DOHH2 (cell line): ENCODE data around the gene ALKBH8.
"Not testable (repeated sequence)": the region's sequence is repeated elsewhere in the genome, so short reads cannot be mapped to it uniquely, and the experiment has no call there.

Experiments
- H3F3A ChIP-seq: fragments of 200-600 bp; sonication (generic), shearing (Covaris generic); 2 replicates; pipeline ENCODE4 v1.6.0; 2016; ENCODE audit warnings: antibody characterized with exemption, mild to moderate bottlenecking; ENCODE audit not compliant: control insufficient read depth, insufficient read depth
- H3K27ac ChIP-seq: fragments of 200-600 bp; sonication (generic); 2 replicates; pipeline ENCODE4 v1.5.1; 2014; ENCODE audit warnings: low read depth, mild to moderate bottlenecking, low read length, moderate library complexity
- H3K27me3 ChIP-seq: fragments of 200-600 bp; sonication (generic); 2 replicates; pipeline ENCODE4 v1.6.1; 2014; ENCODE audit warnings: mild to moderate bottlenecking, low read length, mixed read lengths; ENCODE audit not compliant: control insufficient read depth
- H3K36me3 ChIP-seq: fragments of 200-600 bp; sonication (generic); 2 replicates; pipeline ENCODE4 v1.6.1; 2014; ENCODE audit warnings: mild to moderate bottlenecking, low read length, moderate library complexity, mixed read lengths; ENCODE audit not compliant: control insufficient read depth
- H3K4me1 ChIP-seq: fragments of 200-600 bp; sonication (generic); 2 replicates; pipeline ENCODE4 v1.6.1; 2014; ENCODE audit warnings: mild to moderate bottlenecking, low read length, mixed read lengths; ENCODE audit not compliant: control insufficient read depth
- H3K4me2 ChIP-seq: fragments of 200-600 bp; sonication (generic); 2 replicates; pipeline ENCODE4 v1.6.0; 2014; ENCODE audit warnings: mild to moderate bottlenecking, low read length, moderate library complexity
- H3K4me3 ChIP-seq: fragments of 200-600 bp; sonication (generic); 2 replicates; pipeline ENCODE4 v1.5.1; 2014; ENCODE audit warnings: mild to moderate bottlenecking, low read length, mixed read lengths
- H3K79me2 ChIP-seq: fragments of 200-600 bp; sonication (generic); 2 replicates; pipeline ENCODE4 v1.6.1; 2014; ENCODE audit warnings: mild to moderate bottlenecking, low read length, mixed read lengths; ENCODE audit not compliant: control insufficient read depth
- H3K9me2 ChIP-seq: fragments of 200-600 bp; sonication (generic); replicated peaks from 2 replicates; pipeline ENCODE4 v1.6.1; 2014; ENCODE audit warnings: mild to moderate bottlenecking, low read length, mixed read lengths; ENCODE audit not compliant: control insufficient read depth
- H3K9me3 ChIP-seq: fragments of 200-600 bp; sonication (generic); 2 replicates; pipeline ENCODE4 v1.6.1; 2014; ENCODE audit warnings: antibody characterized with exemption, low read length, mixed read lengths; ENCODE audit not compliant: control insufficient read depth, insufficient read depth
- H4K20me1 ChIP-seq: fragments of 200-600 bp; sonication (generic); 2 replicates; pipeline ENCODE4 v1.6.0; 2014; ENCODE audit warnings: low read depth, mild to moderate bottlenecking, antibody characterized with exemption, low read length, moderate library complexity; ENCODE audit not compliant: control insufficient read depth, insufficient read depth
- EZH2phosphoT487 ChIP-seq: fragments of 200-600 bp; sonication (generic); IDR thresholded peaks from 2 replicates; pipeline ENCODE4 v1.6.1; 2017; ENCODE audit warnings: borderline replicate concordance, mild to moderate bottlenecking, antibody characterized with exemption, low read length, moderate library complexity, mixed read lengths
- TF ChIP-seq, protein P1 (sequence below): fragments of 200-600 bp; sonication (generic); IDR thresholded peaks from one replicate; pipeline ENCODE4 v1.5.1; 2014; ENCODE audit warnings: antibody characterized with exemption, mild to moderate bottlenecking, low read depth, low read length; ENCODE audit not compliant: poor library complexity, severe bottlenecking

ALKBH8 gene

DNA sequence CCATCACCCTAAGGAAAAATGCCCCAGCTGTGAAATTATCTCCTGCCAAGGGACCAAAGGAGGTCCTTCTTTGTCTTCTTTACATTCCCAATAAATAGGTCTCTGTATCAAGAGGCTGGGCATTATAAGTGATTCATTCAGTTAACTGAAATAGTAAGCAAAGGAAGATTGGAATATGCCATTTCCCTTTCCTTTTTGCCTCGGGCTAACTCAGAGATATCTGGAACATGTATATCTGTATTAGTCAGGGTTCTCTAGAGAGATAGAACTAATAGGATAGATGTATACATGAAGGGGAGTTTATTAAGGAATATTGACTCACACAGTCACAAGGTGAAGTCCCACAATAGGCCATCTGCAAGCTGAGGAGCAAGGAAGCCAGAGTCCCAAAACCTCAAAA lies 92.6 kb downstream of the ALKBH8 start:
- Histone ChIP-seq H3K4me2 (no peak overlapping the region), H4K20me1 (no peaks in the 10 kb centered on the region), H3K36me3 (no peaks in the 10 kb centered on the region), H3K4me1 (no peaks in the 10 kb centered on the region), H3K4me3 (no peak overlapping the region), H3K79me2 (no peaks in the 10 kb centered on the region), H3F3A (no peaks in the 10 kb centered on the region), H3K9me2 (no peaks in the 10 kb centered on the region), H3K27ac (no peak overlapping the region), H3K9me3 (no peaks in the 10 kb centered on the region), H3K27me3 (peaks cover 18% of the 10 kb centered on the region; the same call in 1 of the 2 replicates)
- TF ChIP-seq, protein P1, sequence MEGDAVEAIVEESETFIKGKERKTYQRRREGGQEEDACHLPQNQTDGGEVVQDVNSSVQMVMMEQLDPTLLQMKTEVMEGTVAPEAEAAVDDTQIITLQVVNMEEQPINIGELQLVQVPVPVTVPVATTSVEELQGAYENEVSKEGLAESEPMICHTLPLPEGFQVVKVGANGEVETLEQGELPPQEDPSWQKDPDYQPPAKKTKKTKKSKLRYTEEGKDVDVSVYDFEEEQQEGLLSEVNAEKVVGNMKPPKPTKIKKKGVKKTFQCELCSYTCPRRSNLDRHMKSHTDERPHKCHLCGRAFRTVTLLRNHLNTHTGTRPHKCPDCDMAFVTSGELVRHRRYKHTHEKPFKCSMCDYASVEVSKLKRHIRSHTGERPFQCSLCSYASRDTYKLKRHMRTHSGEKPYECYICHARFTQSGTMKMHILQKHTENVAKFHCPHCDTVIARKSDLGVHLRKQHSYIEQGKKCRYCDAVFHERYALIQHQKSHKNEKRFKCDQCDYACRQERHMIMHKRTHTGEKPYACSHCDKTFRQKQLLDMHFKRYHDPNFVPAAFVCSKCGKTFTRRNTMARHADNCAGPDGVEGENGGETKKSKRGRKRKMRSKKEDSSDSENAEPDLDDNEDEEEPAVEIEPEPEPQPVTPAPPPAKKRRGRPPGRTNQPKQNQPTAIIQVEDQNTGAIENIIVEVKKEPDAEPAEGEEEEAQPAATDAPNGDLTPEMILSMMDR, result no peak
- no peak for TF ChIP-seq EZH2phosphoT487

DNA sequence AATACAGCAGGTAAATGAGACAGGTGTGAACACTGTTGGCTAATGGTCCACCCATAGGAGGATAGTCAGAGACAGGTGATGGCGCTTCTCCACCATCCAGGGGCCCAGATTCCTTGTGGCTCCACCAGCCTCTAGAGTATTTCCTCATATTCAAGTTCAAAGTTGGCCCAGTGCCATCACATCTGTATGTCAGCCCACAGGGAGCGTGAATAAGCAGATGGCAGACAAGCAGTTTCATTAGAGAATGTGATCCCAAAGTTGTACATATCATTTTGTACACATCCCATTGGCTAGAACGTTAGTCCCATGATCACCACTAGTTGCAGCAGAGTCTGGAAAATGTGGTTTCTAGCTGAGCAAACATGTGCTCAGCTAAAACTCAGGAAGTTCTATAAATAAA lies 96.9 kb downstream of the ALKBH8 start:
- H4K20me1 ChIP-seq, result no peaks in the 10 kb centered on the region
- no peaks in the 10 kb centered on the region for H3F3A ChIP-seq
- H3K4me1 ChIP-seq, result no peaks in the 10 kb centered on the region
- H3K4me3 ChIP-seq, result no peak overlapping the region
- no peaks in the 10 kb centered on the region for H3K9me3 ChIP-seq
- H3K4me2 ChIP-seq, result no peak overlapping the region
- no peak overlapping the region for H3K27ac ChIP-seq
- TF ChIP-seq, protein P1, result no peak
- TF ChIP-seq EZH2phosphoT487, result no peak
- H3K9me2 ChIP-seq, result no peaks in the 10 kb centered on the region
- H3K27me3 ChIP-seq, result peaks cover 1% of the 10 kb centered on the region; the same call in 1 of the 2 replicates
- H3K36me3 ChIP-seq, result no peaks in the 10 kb centered on the region
- no peaks in the 10 kb centered on the region for H3K79me2 ChIP-seq

DNA sequence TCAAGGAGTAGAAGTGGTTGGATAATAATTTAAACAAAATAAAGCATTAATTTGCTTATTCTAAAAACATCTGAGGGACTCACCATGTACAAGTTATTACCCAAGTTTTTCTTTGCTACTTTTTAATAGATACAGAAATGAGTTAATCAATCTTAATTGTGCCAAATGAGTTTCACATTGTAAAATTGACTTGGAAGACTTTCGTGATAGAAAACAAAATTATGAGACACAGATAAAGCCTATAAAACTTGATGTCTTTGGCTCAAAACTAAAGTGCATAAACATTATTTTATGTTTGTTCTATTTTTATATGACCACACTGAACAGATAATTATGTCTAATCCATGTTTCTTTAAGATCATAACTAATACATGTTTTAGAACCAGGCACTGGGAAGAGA lies 97.8 kb downstream of the ALKBH8 start:
- no peaks in the 10 kb centered on the region for H3F3A ChIP-seq
- H3K4me1 ChIP-seq, result no peaks in the 10 kb centered on the region
- TF ChIP-seq EZH2phosphoT487, result no peak
- TF ChIP-seq, protein P1, result no peak
- H3K79me2 ChIP-seq, result no peaks in the 10 kb centered on the region
- H3K27me3 ChIP-seq, result no peaks in the 10 kb centered on the region
- H3K9me3 ChIP-seq, result no peaks in the 10 kb centered on the region
- no peaks in the 10 kb centered on the region for H3K9me2 ChIP-seq
- H3K4me3 ChIP-seq, result no peak overlapping the region
- H4K20me1 ChIP-seq, result no peaks in the 10 kb centered on the region
- no peak overlapping the region for H3K27ac ChIP-seq
- H3K36me3 ChIP-seq, result no peaks in the 10 kb centered on the region
- no peak overlapping the region for H3K4me2 ChIP-seq

DNA sequence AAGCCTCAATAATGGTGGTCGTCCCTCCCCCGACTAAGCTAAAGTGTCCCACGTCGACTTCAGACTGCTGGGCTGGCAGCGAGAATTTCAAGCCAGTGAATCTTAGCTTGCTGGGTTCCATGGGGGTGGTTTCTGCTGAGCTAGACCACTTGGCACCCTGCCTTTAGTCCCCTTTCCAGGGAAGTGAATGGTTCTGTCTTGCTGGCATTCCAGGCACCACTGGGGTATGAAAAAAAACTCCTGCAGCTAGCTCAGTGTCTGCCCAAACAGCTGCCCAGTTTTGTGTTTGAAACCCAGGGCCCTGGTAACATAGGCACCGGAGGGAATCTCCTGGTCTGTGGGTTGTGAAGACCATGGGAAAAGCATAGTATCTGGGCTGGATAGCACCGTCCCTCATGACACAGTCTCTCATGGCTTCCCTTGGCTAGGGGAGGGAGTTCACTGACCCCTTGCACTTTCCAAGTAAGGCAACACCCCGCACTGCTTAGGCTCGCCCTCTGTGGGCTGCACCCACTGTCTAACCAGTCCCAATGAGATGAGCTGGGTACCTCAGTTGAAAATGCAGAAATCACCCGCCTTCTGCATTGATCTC lies 99.2 kb downstream of the ALKBH8 start:
- not testable (repeated sequence) for H3K27me3 ChIP-seq, H3K9me2 ChIP-seq, H4K20me1 ChIP-seq, H3K27ac ChIP-seq, H3K4me3 ChIP-seq, H3K36me3 ChIP-seq, H3K9me3 ChIP-seq, H3F3A ChIP-seq, H3K79me2 ChIP-seq, H3K4me2 ChIP-seq, H3K4me1 ChIP-seq
